Ovary (tissue), 9 donors: ENCODE data around the gene SNX13. TPM values are rescaled to one million over a fixed set of nuclear protein-coding genes. Genes with fewer than 3 reads are reported as not detected.

Experiments
- DNase-seq, 5 donors: peaks; one replicate each; pipeline ENCODE4 v3.0.0-alpha.2; 2019 to 2020
- H3K27ac ChIP-seq, 2 donors: fragments of 200-600 bp; one replicate each; pipeline versions ENCODE4 v1.5.1 to v1.8.0; 2019 to 2022
- H3K27me3 ChIP-seq: fragments of 200-600 bp; one replicate; pipeline ENCODE4 v1.8.0; 2022
- H3K36me3 ChIP-seq: fragments of 200-600 bp; sonication (generic); one replicate; pipeline ENCODE4 v1.5.1; 2019
- H3K4me1 ChIP-seq: one replicate; pipeline ENCODE4 v1.8.1; 2013; ENCODE audit warnings: mild to moderate bottlenecking, moderate library complexity; ENCODE audit not compliant: insufficient read depth
- H3K4me3 ChIP-seq: fragments of 200-600 bp; sonication (generic); one replicate; pipeline ENCODE4 v1.5.1; 2017
- H3K9me3 ChIP-seq, 2 donors: fragments of 200-600 bp in 1 of 2; sonication (generic) in 1 of 2; one replicate each; pipeline versions ENCODE4 v1.5.1 to v1.8.1; 2013 to 2019; ENCODE audit warnings: mild to moderate bottlenecking in 1 of 2, moderate library complexity in 1 of 2
- CTCF ChIP-seq, 3 donors: fragments of 450-650 bp in 2 of 3; fragments of 200-600 bp in 1 of 3; IDR thresholded peaks; one replicate each; pipeline versions ENCODE4 v1.5.1 to v1.8.0; 2016 to 2022; ENCODE audit warnings: antibody characterized with exemption in 3 of 3, mild to moderate bottlenecking in 1 of 3
- EP300 ChIP-seq: sonication (generic); formaldehyde crosslinking; IDR thresholded peaks from one replicate; pipeline ENCODE4 v1.6.1; 2017; ENCODE audit warnings: antibody characterized with exemption
- POLR2A ChIP-seq: fragments of 450-650 bp; IDR thresholded peaks from one replicate; pipeline ENCODE4 v1.6.1; 2017; ENCODE audit warnings: antibody characterized with exemption, mild to moderate bottlenecking, moderate library complexity
- WGBS, 3 donors: extraction: QIAGEN DNeasy Blood & Tissue Kit in 1 of 3; methylation state at CpG; one replicate each; pipeline versions ENCODE4 v1.1.5 to v1.1.7; 2013 to 2017; 5-methylcytosine and 5-hydroxymethylcytosine counted together
- intact Hi-C, 4 donors: fragments of 100-400 bp; cut with DNase I; formaldehyde crosslinking; loops; one replicate each; pipeline versions ENCODE4 v1.11.0 to v1.15.1; 2022 to 2023
- polyA plus RNA-seq, 2 donors: library from polyadenylated mRNA; stranded (reverse); fragments of 200-250 nt in 1 of 2; fragments of 350-450 nt in 1 of 2; fragmentation: Illumina TruSeq in 1 of 2; extraction: RNeasy Lipid Tissue Mini Kit (QIAGEN cat#74804) in 1 of 2; gene quantifications; one replicate each; pipeline ENCODE4 v1.2.3, GENCODE V29; 2013 to 2014
- total RNA-seq, 7 donors: library from RNA; depleted of rRNA in 2 of 7; stranded (reverse); fragments of >200 nt in 2 of 7; fragmentation: NEBNext Ultra II Directional in 3 of 7; extraction: Animal tissue kit (Norgen Biotek cat#: 25700) in 3 of 7; gene quantifications; one replicate each; pipeline versions ENCODE4 v1.1.0 to v1.2.4, GENCODE V29; 2016 to 2023
- donor health status: DM: no; HTN: no; CAD: no; lungs with moderate emphysema.
- donor health status: DM: no; HTN: no; CAD: no.
- donor health status: Bipolar disorder and iron deficiency.
- donor health status: DM: yes; HTN: yes; CAD: no.
- donor health status: DM: no; HTN: no; CAD: no.
- donor health status: DM: yes; HTN: yes; CAD: no.

SNX13 gene
- total and polyA plus RNA-seq, 9 donors = 12.1 to 51.1 (median 46.1) TPM

GRCh38 chr7:17988141-17988540 lies 47.8 kb upstream of the SNX13 start:
- H3K27ac ChIP-seq = no peak overlapping the region
- no peaks in the 10 kb centered on the region for H3K4me1 ChIP-seq
- 65 to 79% (median 67%) methylated on average over 6 of the region's 6 CpGs for WGBS, 3 donors

GRCh38 chr7:17986851-17987250 lies 46.6 kb upstream of the SNX13 start:
- H3K9me3 ChIP-seq = no peaks in the 10 kb centered on the region
- no peak overlapping the region for H3K4me3 ChIP-seq

More at GRCh38 chr7:17988141-17988540, 47.8 kb upstream of the SNX13 start:
- no peak for DNase-seq
- Histone ChIP-seq H3K9me3 (no peaks in the 10 kb centered on the region), H3K4me3 (no peak overlapping the region), H3K36me3 (no peaks in the 10 kb centered on the region), H3K27me3 (no peaks in the 10 kb centered on the region)
- TF ChIP-seq POLR2A (no peak), CTCF (IDR thresholded peaks at IDR 0.05) (no peak), EP300 (no peak)
- intact Hi-C loops = no loop called here

GRCh38 chr7:17985473-17986239 lies 45.4 kb upstream of the SNX13 start:
- no peak for DNase-seq
- no peaks in the 10 kb centered on the region for H3K27me3 ChIP-seq
- no peaks in the 10 kb centered on the region for H3K9me3 ChIP-seq
- no peak overlapping the region for H3K27ac ChIP-seq
- no peaks in the 10 kb centered on the region for H3K4me1 ChIP-seq
- H3K4me3 ChIP-seq = no peak overlapping the region
- WGBS, 3 donors = 82 to 87% (median 83%) methylated on average over 6 of the region's 6 CpGs
- no peaks in the 10 kb centered on the region for H3K36me3 ChIP-seq
- intact Hi-C loops = no loop called here
- TF ChIP-seq POLR2A = no peak
- TF ChIP-seq CTCF (IDR thresholded peaks at IDR 0.05) = no peak
- TF ChIP-seq EP300 = no peak

More at GRCh38 chr7:17986851-17987250, 46.6 kb upstream of the SNX13 start:
- no peaks in the 10 kb centered on the region for H3K36me3 ChIP-seq
- 3 to 16% (median 11%) methylated on average over 1 of the region's 1 CpG for WGBS, 3 donors
- H3K27ac ChIP-seq = no peak overlapping the region
- no peaks in the 10 kb centered on the region for H3K27me3 ChIP-seq
- no peak for DNase-seq
- TF ChIP-seq POLR2A (no peak), CTCF (IDR thresholded peaks at IDR 0.05) (no peak), EP300 (no peak)
- intact Hi-C loops = no loop called here
- H3K4me1 ChIP-seq = no peaks in the 10 kb centered on the region

GRCh38 chr7:17984288-17984687 lies 44.0 kb upstream of the SNX13 start:
- TF ChIP-seq POLR2A (no peak), EP300 (no peak), CTCF (IDR thresholded peaks at IDR 0.05) (no peak)
- intact Hi-C loops = no loop called here
- WGBS, 3 donors = 92 to 93% (median 92%) methylated on average over 1 of the region's 1 CpG

More at GRCh38 chr7:17984288-17984687, 44.0 kb upstream of the SNX13 start:
- DNase-seq = no peak
- H3K9me3 ChIP-seq = no peaks in the 10 kb centered on the region
- no peaks in the 10 kb centered on the region for H3K36me3 ChIP-seq
- no peaks in the 10 kb centered on the region for H3K27me3 ChIP-seq
- no peaks in the 10 kb centered on the region for H3K4me1 ChIP-seq
- no peak overlapping the region for H3K27ac ChIP-seq
- H3K4me3 ChIP-seq = no peak overlapping the region
